WTC11 (cell line): ENCODE data around the gene CAPN13.

Experiments used
- ESRRA ChIP-seq: sonication (generic); formaldehyde crosslinking; IDR thresholded peaks from 2 replicates; pipeline ENCODE4 v1.8.1; 2022; ENCODE audit warnings: mild to moderate bottlenecking, missing genetic modification reagents, borderline replicate concordance
- TP53 ChIP-seq: sonication (generic); formaldehyde crosslinking; IDR thresholded peaks from 2 replicates; pipeline ENCODE4 v1.8.1; 2023; ENCODE audit warnings: mild to moderate bottlenecking, missing genetic modification reagents
- USF2 ChIP-seq: sonication (generic); formaldehyde crosslinking; IDR thresholded peaks from 2 replicates; pipeline ENCODE4 v1.8.1; 2023; ENCODE audit warnings: mild to moderate bottlenecking, missing genetic modification reagents, moderate library complexity
- ZNF425 ChIP-seq: fragments of 250-450 bp; sonication (Bioruptor Pico); conservative IDR thresholded peaks from 2 replicates; pipeline ENCODE4 v1.9.0; 2021; ENCODE audit warnings: mild to moderate bottlenecking
- ZSCAN18 ChIP-seq: fragments of 250-450 bp; sonication (Bioruptor Pico); IDR thresholded peaks from 2 replicates; pipeline ENCODE4 v2.1.2; 2022; ENCODE audit warnings: mild to moderate bottlenecking, moderate library complexity
- TF ChIP-seq, protein P1 (sequence below): sonication (generic); formaldehyde crosslinking; IDR thresholded peaks from 2 replicates; pipeline ENCODE4 v1.8.1; 2023; ENCODE audit warnings: mild to moderate bottlenecking, moderate library complexity, missing genetic modification reagents
- TF ChIP-seq, protein P2 (sequence below): fragments of 200-600 bp; IDR thresholded peaks from 2 replicates; pipeline ENCODE4 v1.8.0; 2022; ENCODE audit warnings: antibody characterized with exemption
- TF ChIP-seq, protein P3 (sequence below): sonication (generic); formaldehyde crosslinking; IDR thresholded peaks from 2 replicates; pipeline ENCODE4 v1.8.1; 2022; ENCODE audit warnings: mild to moderate bottlenecking, missing genetic modification reagents, moderate library complexity, borderline replicate concordance

- TF ChIP-seq TP53: no peak
- TF ChIP-seq, protein P1, sequence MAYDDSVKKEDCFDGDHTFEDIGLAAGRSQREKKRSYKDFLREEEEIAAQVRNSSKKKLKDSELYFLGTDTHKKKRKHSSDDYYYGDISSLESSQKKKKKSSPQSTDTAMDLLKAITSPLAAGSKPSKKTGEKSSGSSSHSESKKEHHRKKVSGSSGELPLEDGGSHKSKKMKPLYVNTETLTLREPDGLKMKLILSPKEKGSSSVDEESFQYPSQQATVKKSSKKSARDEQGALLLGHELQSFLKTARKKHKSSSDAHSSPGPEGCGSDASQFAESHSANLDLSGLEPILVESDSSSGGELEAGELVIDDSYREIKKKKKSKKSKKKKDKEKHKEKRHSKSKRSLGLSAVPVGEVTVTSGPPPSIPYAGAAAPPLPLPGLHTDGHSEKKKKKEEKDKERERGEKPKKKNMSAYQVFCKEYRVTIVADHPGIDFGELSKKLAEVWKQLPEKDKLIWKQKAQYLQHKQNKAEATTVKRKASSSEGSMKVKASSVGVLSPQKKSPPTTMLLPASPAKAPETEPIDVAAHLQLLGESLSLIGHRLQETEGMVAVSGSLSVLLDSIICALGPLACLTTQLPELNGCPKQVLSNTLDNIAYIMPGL (CRISPR knock-in tag): no peak
- TF ChIP-seq, protein P2, sequence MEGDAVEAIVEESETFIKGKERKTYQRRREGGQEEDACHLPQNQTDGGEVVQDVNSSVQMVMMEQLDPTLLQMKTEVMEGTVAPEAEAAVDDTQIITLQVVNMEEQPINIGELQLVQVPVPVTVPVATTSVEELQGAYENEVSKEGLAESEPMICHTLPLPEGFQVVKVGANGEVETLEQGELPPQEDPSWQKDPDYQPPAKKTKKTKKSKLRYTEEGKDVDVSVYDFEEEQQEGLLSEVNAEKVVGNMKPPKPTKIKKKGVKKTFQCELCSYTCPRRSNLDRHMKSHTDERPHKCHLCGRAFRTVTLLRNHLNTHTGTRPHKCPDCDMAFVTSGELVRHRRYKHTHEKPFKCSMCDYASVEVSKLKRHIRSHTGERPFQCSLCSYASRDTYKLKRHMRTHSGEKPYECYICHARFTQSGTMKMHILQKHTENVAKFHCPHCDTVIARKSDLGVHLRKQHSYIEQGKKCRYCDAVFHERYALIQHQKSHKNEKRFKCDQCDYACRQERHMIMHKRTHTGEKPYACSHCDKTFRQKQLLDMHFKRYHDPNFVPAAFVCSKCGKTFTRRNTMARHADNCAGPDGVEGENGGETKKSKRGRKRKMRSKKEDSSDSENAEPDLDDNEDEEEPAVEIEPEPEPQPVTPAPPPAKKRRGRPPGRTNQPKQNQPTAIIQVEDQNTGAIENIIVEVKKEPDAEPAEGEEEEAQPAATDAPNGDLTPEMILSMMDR: no peak
- TF ChIP-seq USF2 (CRISPR knock-in tag): no peak
- no peak for TF ChIP-seq ESRRA (CRISPR knock-in tag)
- no peak for TF ChIP-seq ZNF425 (CRISPR knock-in tag)
- TF ChIP-seq, protein P3, sequence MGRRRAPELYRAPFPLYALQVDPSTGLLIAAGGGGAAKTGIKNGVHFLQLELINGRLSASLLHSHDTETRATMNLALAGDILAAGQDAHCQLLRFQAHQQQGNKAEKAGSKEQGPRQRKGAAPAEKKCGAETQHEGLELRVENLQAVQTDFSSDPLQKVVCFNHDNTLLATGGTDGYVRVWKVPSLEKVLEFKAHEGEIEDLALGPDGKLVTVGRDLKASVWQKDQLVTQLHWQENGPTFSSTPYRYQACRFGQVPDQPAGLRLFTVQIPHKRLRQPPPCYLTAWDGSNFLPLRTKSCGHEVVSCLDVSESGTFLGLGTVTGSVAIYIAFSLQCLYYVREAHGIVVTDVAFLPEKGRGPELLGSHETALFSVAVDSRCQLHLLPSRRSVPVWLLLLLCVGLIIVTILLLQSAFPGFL (CRISPR knock-in tag): no peak
- TF ChIP-seq ZSCAN18 (CRISPR knock-in tag): no peak
Observed at GRCh38 chr2:30781451-30781850, 25.8 kb downstream of the CAPN13 start.
